AG04449 (cell line): ENCODE data around the gene SBF1.
A peak's percentile ranks its signal among the peaks of the same experiment; 100 is the strongest.

ENCODE experiments used
- CTCF ChIA-PET: fragments of 350-600 bp; formaldehyde crosslinking; extraction: SDS; loops from one replicate; lab custom pipeline; 2021; ENCODE audit warnings: antibody characterized with exemption; lab: Yijun Ruan, JAX
- POLR2A ChIA-PET: fragments of 400-600, 350-600 bp; formaldehyde crosslinking; extraction: SDS; loops from one replicate; lab custom pipeline; 2020; ENCODE audit warnings: antibody characterized with exemption, inconsistent platforms; lab: Yijun Ruan, JAX
- DNase-seq: peaks from one replicate; pipeline ENCODE4 v3.0.0-alpha.2; 2010; ENCODE audit warnings: low read depth, low spot score
- H3K4me3 ChIP-seq: 2 replicates; pipeline ENCODE4 v1.5.1; 2011; ENCODE audit warnings: low read depth, mild to moderate bottlenecking, control low read depth, low read length
- TF ChIP-seq, protein P1 (sequence below): IDR thresholded peaks from one replicate; pipeline ENCODE4 v1.5.1; 2011; ENCODE audit warnings: mild to moderate bottlenecking, moderate library complexity, low read length, control low read depth, inconsistent platforms; ENCODE audit not compliant: insufficient read depth; ENCODE audit errors: missing control alignments

Gene SBF1

DNA sequence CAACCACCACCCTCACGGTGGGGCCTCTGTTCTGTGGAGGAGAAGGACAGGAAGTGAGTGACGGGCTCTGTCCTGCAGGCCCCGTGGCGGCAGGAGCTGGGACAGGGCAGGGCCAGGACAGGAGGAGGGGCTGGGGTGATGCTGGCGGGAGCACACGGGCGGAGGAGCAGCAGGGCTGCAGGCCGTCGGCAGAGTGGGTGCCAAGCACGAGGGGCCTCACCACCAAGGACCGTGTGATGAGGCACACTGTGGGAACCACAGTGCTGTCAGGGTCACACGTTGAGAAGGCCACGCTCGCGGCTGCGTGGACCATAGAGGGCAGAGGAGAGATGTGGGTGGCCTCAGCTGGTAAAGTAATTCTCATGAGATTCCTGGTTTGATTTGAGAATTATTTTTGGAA lies 42.1 kb upstream of the SBF1 start:
- H3K4me3 ChIP-seq = no peak overlapping the region
- POLR2A ChIA-PET = no interaction called here
- no peak for DNase-seq
- CTCF ChIA-PET = interaction anchor here (1.0 kb wide), 1 partner anchor 9 kb away, joined by 4 read pairs; the partner anchor contains the start of gene SCO2
- TF ChIP-seq, protein P1, sequence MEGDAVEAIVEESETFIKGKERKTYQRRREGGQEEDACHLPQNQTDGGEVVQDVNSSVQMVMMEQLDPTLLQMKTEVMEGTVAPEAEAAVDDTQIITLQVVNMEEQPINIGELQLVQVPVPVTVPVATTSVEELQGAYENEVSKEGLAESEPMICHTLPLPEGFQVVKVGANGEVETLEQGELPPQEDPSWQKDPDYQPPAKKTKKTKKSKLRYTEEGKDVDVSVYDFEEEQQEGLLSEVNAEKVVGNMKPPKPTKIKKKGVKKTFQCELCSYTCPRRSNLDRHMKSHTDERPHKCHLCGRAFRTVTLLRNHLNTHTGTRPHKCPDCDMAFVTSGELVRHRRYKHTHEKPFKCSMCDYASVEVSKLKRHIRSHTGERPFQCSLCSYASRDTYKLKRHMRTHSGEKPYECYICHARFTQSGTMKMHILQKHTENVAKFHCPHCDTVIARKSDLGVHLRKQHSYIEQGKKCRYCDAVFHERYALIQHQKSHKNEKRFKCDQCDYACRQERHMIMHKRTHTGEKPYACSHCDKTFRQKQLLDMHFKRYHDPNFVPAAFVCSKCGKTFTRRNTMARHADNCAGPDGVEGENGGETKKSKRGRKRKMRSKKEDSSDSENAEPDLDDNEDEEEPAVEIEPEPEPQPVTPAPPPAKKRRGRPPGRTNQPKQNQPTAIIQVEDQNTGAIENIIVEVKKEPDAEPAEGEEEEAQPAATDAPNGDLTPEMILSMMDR = no peak

DNA sequence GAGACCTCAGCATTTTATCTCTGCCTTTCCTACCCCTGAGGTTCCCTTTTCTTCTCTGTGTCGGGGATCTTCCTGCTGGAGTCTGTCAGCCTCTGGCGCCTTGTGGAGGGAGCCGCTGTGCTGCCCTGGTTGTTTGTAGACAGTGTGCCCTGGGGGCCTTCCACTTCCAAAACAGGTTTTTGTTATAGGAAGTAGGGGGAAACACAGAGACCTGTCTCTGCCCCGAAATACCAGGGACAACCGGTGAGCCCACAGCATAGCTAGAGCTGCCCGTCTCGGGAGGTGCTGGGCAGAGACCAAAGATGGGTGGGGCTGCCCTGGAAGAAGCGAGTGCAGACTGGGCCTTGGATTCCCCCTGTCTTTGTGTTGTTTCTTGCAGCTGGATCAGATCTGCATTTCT lies 41.2 kb upstream of the SBF1 start:
- ChIA-PET CTCF (interaction anchor here (2.9 kb wide), 1 partner anchor 9 kb away, joined by 18 read pairs; the partner anchor contains the start of gene SCO2), POLR2A (interaction anchor here (0.9 kb wide), 1 partner anchor 10 kb away, joined by 3 read pairs; the partner anchor contains the start of gene SCO2)
- no peak overlapping the region for H3K4me3 ChIP-seq
- DNase-seq = no peak
- TF ChIP-seq, protein P1 = no peak

DNA sequence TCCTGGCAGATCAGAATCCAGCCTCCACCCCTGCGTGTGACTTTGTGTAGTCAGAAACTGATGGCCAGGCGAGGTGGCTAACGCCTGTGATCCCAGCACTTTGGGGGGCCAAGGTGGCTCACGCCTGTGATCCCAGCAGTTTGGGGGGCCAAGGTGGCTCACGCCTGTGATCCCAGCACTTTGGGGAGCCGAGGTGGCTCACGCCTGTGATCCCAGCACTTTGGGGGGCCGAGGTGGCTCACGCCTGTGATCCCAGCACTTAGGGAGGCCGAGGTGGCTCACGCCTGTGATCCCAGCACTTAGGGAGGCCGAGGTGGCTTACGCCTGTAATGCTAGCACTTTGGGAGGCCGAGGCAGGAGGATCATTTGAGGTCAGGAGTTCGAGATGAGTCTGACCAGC lies 38.3 kb upstream of the SBF1 start:
- no peak overlapping the region for H3K4me3 ChIP-seq
- ChIA-PET CTCF (interaction anchor here (2.9 kb wide), 1 partner anchor 12 kb away, joined by 18 read pairs; the partner anchor contains the start of gene SCO2), POLR2A (no interaction called here)
- TF ChIP-seq, protein P1 = no peak
- DNase-seq = no peak

DNA sequence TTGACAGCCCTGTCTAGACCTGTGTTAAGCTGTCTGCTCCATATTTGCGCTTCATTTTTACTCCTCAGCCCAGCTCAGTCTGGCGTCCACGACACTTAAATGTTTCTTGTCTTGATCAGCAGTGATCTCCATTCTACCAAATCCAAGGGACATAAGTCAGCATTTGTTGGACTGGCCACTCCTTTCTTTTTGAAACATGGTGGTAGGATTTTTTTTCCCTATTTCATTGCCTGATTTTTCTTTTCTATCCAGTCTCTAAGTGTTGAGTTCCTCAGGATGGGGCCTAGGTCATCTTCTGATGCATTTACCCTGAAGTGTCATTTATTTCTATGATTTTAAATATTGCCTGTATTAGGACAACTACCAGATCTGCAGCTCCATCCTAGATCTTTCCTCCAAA lies 34.1 kb upstream of the SBF1 start:
- ChIA-PET CTCF (interaction anchor here (0.9 to 2.3 kb wide), 7 partner anchors 9 to 187 kb away, joined by 3 to 14 read pairs (median 3); partner anchors contain the start of genes SCO2 and SYCE3), POLR2A (interaction anchor here (1.9 kb wide), 1 partner anchor 16 kb away, joined by 25 read pairs; the partner anchor contains the start of gene SCO2)
- peak overlapping the region; percentile 94 for H3K4me3 ChIP-seq
- DNase-seq = no peak
- TF ChIP-seq, protein P1 = no peak

DNA sequence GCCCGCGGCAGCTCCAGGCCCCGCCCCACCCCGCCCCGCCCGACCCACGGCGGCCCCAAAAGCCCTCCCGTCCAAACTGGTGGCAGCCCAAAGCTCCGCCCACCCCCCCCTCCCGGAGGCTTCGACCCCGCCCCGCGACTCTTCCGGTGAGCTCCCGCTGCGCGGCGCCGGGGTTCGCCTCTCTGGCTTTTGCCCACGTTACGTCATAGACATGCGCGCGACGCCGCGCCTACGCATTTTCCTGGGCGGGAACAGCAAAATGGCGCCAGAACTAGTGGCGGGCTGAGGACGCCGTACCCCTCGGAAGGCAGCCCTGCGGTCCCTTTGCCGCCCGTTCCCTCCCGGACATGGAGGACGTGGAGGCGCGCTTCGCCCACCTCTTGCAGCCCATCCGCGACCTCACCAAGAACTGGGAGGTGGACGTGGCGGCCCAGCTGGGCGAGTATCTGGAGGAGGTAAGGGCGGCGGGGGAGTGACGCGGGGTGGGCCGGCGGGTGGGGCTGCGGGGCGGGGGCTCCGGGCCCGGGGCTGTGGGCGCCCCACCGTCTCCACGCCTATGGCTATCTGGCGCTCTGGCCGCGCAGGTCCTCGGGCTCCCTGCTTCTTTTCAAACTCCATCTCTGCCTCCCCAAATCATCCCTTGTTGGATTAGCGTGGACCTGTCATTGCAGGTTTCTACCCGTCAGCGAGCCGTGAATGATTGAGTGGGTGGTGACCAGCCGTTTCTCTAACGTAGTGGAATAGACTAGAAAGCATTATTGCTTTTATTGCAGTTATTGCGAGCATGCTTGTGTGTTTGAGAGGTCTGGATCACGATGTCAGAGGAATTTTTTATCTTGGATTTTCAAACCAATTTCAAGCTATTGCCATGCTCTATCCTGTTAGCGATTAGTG lies 33.4 kb upstream of the SBF1 start, which contains the start of gene NCAPH2:
Gene NCAPH2, plus strand, starts transcription at position 234 of the 894 bp plus-strand sequence. Its CDS starts 114 bp downstream, at position 348.
- peak within 1 kb of the TSS; percentile 96 for H3K4me3 ChIP-seq
- CTCF ChIA-PET = interaction anchor here (0.7 to 2.3 kb wide), 12 partner anchors 8 to 188 kb away, joined by 3 to 14 read pairs (median 4); partner anchors contain the start of genes SCO2 and SYCE3
- TF ChIP-seq, protein P1 = no peak
- POLR2A ChIA-PET = interaction anchor here (0.7 to 1.9 kb wide), 5 partner anchors 10 to 64 kb away, joined by 3 to 25 read pairs (median 4); partner anchors contain the start of gene SCO2
- peak; percentile 58 for DNase-seq
